Measurements from ENCODE around the gene CADM2.

Gene CADM2

GRCh38 chr3:85862893-85863455 lies 904.2 kb downstream of the CADM2 start:
- Histone ChIP-seq H3K9me3 (ENCODE audit: control insufficient read depth, low read length) (no peaks in the 10 kb centered on the region), H3K27ac (ENCODE audit: low read length, poor library complexity, severe bottlenecking) (no peak overlapping the region), H2BK5ac (ENCODE audit: low read depth, low read length, poor library complexity, severe bottlenecking) (no peak overlapping the region), H3K4me2 (ENCODE audit: low read length, poor library complexity, severe bottlenecking) (no peak overlapping the region), H3K9ac (ENCODE audit: low read length) (no peak overlapping the region), H3K4me3 (ENCODE audit: insufficient read depth in 1 of 2, low read depth in 1 of 2, low read length in 2 of 2) (no peak overlapping the region), H2AFZ (ENCODE audit: low read depth, low read length) (no peak overlapping the region), H3K27me3 (ENCODE audit: control insufficient read depth in 1 of 2, insufficient read depth in 1 of 2, low read length in 2 of 2) (no peaks in the 10 kb centered on the region), H3K14ac (ENCODE audit: low read length in 2 of 2) (no peak overlapping the region), H3K23ac (ENCODE audit: low read length in 2 of 2) (no peak overlapping the region), H3K79me1 (replicated peaks; ENCODE audit: low read length, poor library complexity, severe bottlenecking) (no peaks in the 10 kb centered on the region), H2BK120ac (ENCODE audit: low read depth, low read length) (no peak overlapping the region), H3K4me1 (ENCODE audit: control insufficient read depth, insufficient read depth, low read depth, low read length) (no peaks in the 10 kb centered on the region), H2AK5ac (ENCODE audit: low read length, severe bottlenecking) (no peak overlapping the region), H4K91ac (ENCODE audit: low read length) (no peak overlapping the region), H3K4ac (ENCODE audit: low read depth in 1 of 2, low read length in 2 of 2) (no peak overlapping the region), H2BK15ac (ENCODE audit: low read depth, poor library complexity, severe bottlenecking) (no peak overlapping the region), H3K36me3 (ENCODE audit: control insufficient read depth in 1 of 2, insufficient read depth in 2 of 2, low read depth in 1 of 2, low read length in 2 of 2) (no peaks in the 10 kb centered on the region), H4K8ac (ENCODE audit: low read length) (no peak overlapping the region), H2BK12ac (ENCODE audit: low read length in 2 of 2) (no peak overlapping the region), H3K18ac (ENCODE audit: low read depth in 1 of 2, low read length in 2 of 2) (no peak overlapping the region)
- no peak for DNase-seq

GRCh38 chr3:85864896-85865295 lies 906.1 kb downstream of the CADM2 start:
- no peaks in the 10 kb centered on the region for H3K4me1 ChIP-seq (ENCODE audit: control insufficient read depth, insufficient read depth, low read depth, low read length)
- no CpG with 5 or more reads among the region's 1 CpG for WGBS
- no peak overlapping the region for H2AFZ ChIP-seq (ENCODE audit: low read depth, low read length)
- no peak overlapping the region for H3K4me3 ChIP-seq (ENCODE audit: insufficient read depth in 1 of 2, low read depth in 1 of 2, low read length in 2 of 2)
- H3K4me2 ChIP-seq (ENCODE audit: low read length, poor library complexity, severe bottlenecking): no peak overlapping the region
- no peak overlapping the region for H4K91ac ChIP-seq (ENCODE audit: low read length)
- H3K14ac ChIP-seq (ENCODE audit: low read length in 2 of 2): no peak overlapping the region
- no peaks in the 10 kb centered on the region for H3K9me3 ChIP-seq (ENCODE audit: control insufficient read depth, low read length)
- H2BK12ac ChIP-seq (ENCODE audit: low read length in 2 of 2): no peak overlapping the region
- no peak overlapping the region for H3K4ac ChIP-seq (ENCODE audit: low read depth in 1 of 2, low read length in 2 of 2)
- H2BK5ac ChIP-seq (ENCODE audit: low read depth, low read length, poor library complexity, severe bottlenecking): no peak overlapping the region
- no peak overlapping the region for H3K27ac ChIP-seq (ENCODE audit: low read length, poor library complexity, severe bottlenecking)
- H3K27me3 ChIP-seq (ENCODE audit: control insufficient read depth in 1 of 2, insufficient read depth in 1 of 2, low read length in 2 of 2): no peaks in the 10 kb centered on the region
- DNase-seq: no peak
- H2BK15ac ChIP-seq (ENCODE audit: low read depth, poor library complexity, severe bottlenecking): no peak overlapping the region
- no peak overlapping the region for H3K23ac ChIP-seq (ENCODE audit: low read length in 2 of 2)
- H3K36me3 ChIP-seq (ENCODE audit: control insufficient read depth in 1 of 2, insufficient read depth in 2 of 2, low read depth in 1 of 2, low read length in 2 of 2): no peaks in the 10 kb centered on the region
- no peak overlapping the region for H2AK5ac ChIP-seq (ENCODE audit: low read length, severe bottlenecking)
- H3K79me1 ChIP-seq (replicated peaks; ENCODE audit: low read length, poor library complexity, severe bottlenecking): no peaks in the 10 kb centered on the region
- no peak overlapping the region for H3K18ac ChIP-seq (ENCODE audit: low read depth in 1 of 2, low read length in 2 of 2)
- H2BK120ac ChIP-seq (ENCODE audit: low read depth, low read length): no peak overlapping the region
- H4K8ac ChIP-seq (ENCODE audit: low read length): no peak overlapping the region
- no peak overlapping the region for H3K9ac ChIP-seq (ENCODE audit: low read length)

GRCh38 chr3:85867072-85867471 lies 908.3 kb downstream of the CADM2 start:
- Histone ChIP-seq H2AK5ac (ENCODE audit: low read length, severe bottlenecking) (no peak overlapping the region), H3K27ac (ENCODE audit: low read length, poor library complexity, severe bottlenecking) (no peak overlapping the region), H3K4ac (ENCODE audit: low read depth in 1 of 2, low read length in 2 of 2) (no peak overlapping the region), H3K79me1 (replicated peaks; ENCODE audit: low read length, poor library complexity, severe bottlenecking) (no peaks in the 10 kb centered on the region), H3K9ac (ENCODE audit: low read length) (no peak overlapping the region), H3K4me1 (ENCODE audit: control insufficient read depth, insufficient read depth, low read depth, low read length) (no peaks in the 10 kb centered on the region), H3K9me3 (ENCODE audit: control insufficient read depth, low read length) (no peaks in the 10 kb centered on the region), H3K14ac (ENCODE audit: low read length in 2 of 2) (no peak overlapping the region), H3K4me2 (ENCODE audit: low read length, poor library complexity, severe bottlenecking) (no peak overlapping the region), H3K23ac (ENCODE audit: low read length in 2 of 2) (no peak overlapping the region), H3K4me3 (ENCODE audit: insufficient read depth in 1 of 2, low read depth in 1 of 2, low read length in 2 of 2) (no peak overlapping the region), H2BK15ac (ENCODE audit: low read depth, poor library complexity, severe bottlenecking) (no peak overlapping the region), H3K36me3 (ENCODE audit: control insufficient read depth in 1 of 2, insufficient read depth in 2 of 2, low read depth in 1 of 2, low read length in 2 of 2) (no peaks in the 10 kb centered on the region), H2AFZ (ENCODE audit: low read depth, low read length) (no peak overlapping the region), H3K18ac (ENCODE audit: low read depth in 1 of 2, low read length in 2 of 2) (no peak overlapping the region), H4K91ac (ENCODE audit: low read length) (no peak overlapping the region), H2BK120ac (ENCODE audit: low read depth, low read length) (no peak overlapping the region), H2BK12ac (ENCODE audit: low read length in 2 of 2) (no peak overlapping the region), H4K8ac (ENCODE audit: low read length) (no peak overlapping the region), H2BK5ac (ENCODE audit: low read depth, low read length, poor library complexity, severe bottlenecking) (no peak overlapping the region), H3K27me3 (ENCODE audit: control insufficient read depth in 1 of 2, insufficient read depth in 1 of 2, low read length in 2 of 2) (no peaks in the 10 kb centered on the region)
- 100% methylated on average over 1 of the region's 3 CpGs for WGBS
- DNase-seq: no peak

- no peak overlapping the region for H2BK5ac ChIP-seq (ENCODE audit: low read depth, low read length, poor library complexity, severe bottlenecking)
- no peak overlapping the region for H2AK5ac ChIP-seq (ENCODE audit: low read length, severe bottlenecking)
- no peak overlapping the region for H3K23ac ChIP-seq (ENCODE audit: low read length in 2 of 2)
Observed at GRCh38 chr3:85875589-85875988, 916.8 kb downstream of the CADM2 start.

More at GRCh38 chr3:85875589-85875988, 916.8 kb downstream of the CADM2 start:
- no peaks in the 10 kb centered on the region for H3K27me3 ChIP-seq (ENCODE audit: control insufficient read depth in 1 of 2, insufficient read depth in 1 of 2, low read length in 2 of 2)
- H3K79me1 ChIP-seq (replicated peaks; ENCODE audit: low read length, poor library complexity, severe bottlenecking): no peaks in the 10 kb centered on the region
- no peak overlapping the region for H3K4me3 ChIP-seq (ENCODE audit: insufficient read depth in 1 of 2, low read depth in 1 of 2, low read length in 2 of 2)
- H3K9me3 ChIP-seq (ENCODE audit: control insufficient read depth, low read length): no peaks in the 10 kb centered on the region
- no peak for DNase-seq
- H3K36me3 ChIP-seq (ENCODE audit: control insufficient read depth in 1 of 2, insufficient read depth in 2 of 2, low read depth in 1 of 2, low read length in 2 of 2): no peaks in the 10 kb centered on the region
- no peak overlapping the region for H2BK12ac ChIP-seq (ENCODE audit: low read length in 2 of 2)
- no peak overlapping the region for H2BK120ac ChIP-seq (ENCODE audit: low read depth, low read length)
- no peak overlapping the region for H3K14ac ChIP-seq (ENCODE audit: low read length in 2 of 2)
- no peak overlapping the region for H2AFZ ChIP-seq (ENCODE audit: low read depth, low read length)
- no peak overlapping the region for H3K18ac ChIP-seq (ENCODE audit: low read depth in 1 of 2, low read length in 2 of 2)
- no peak overlapping the region for H3K4ac ChIP-seq (ENCODE audit: low read depth in 1 of 2, low read length in 2 of 2)
- no peak overlapping the region for H4K91ac ChIP-seq (ENCODE audit: low read length)
- H2BK15ac ChIP-seq (ENCODE audit: low read depth, poor library complexity, severe bottlenecking): no peak overlapping the region
- H3K9ac ChIP-seq (ENCODE audit: low read length): no peak overlapping the region
- H4K8ac ChIP-seq (ENCODE audit: low read length): no peak overlapping the region
- no peak overlapping the region for H3K4me2 ChIP-seq (ENCODE audit: low read length, poor library complexity, severe bottlenecking)
- H3K4me1 ChIP-seq (ENCODE audit: control insufficient read depth, insufficient read depth, low read depth, low read length): no peaks in the 10 kb centered on the region
- H3K27ac ChIP-seq (ENCODE audit: low read length, poor library complexity, severe bottlenecking): no peak overlapping the region

All from mesenchymal stem cell (in vitro differentiated cells and primary cell).